ENCODE data around the gene MLH1.

The MLH1 gene

DNA sequence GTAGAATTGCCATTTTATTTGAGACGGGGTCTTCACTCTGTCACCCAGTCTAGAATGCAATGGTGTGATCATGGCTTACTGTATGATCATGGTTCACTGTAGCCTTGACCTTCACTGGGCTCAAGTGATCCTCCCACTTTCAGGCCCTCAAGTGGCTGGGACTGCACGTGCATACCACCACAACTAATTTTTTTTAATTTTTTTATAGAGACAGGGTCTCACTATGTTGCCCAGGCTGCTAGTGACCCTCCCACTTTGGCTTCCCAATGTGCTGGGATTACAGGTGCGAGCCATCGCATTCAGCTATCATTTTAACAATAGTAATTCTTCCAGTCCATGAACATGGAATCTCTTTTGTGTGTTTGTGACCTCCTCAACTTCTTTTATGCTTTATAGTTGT lies 12.3 kb upstream of the MLH1 start:
- DNase-seq: no peak

DNA sequence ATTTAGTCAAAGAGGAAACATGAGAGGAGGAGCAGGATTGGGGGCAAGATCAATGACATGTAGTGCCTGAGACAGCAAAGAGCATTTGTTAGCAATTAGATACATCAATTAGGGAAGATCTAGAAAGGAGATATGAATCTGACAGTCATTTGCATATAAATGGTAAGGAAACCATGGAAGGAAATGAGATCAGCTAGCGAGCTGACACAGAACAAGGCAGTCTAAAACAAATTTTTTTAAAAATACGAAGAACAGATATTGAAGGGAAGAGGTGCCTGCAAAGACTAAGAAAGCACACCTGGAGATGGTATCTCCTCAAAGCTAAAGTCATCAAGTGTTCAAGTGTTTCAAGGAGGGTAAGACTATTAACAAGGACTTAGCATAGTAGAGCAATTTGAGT lies 5.0 kb upstream of the MLH1 start:
- DNase-seq: no peak

DNA sequence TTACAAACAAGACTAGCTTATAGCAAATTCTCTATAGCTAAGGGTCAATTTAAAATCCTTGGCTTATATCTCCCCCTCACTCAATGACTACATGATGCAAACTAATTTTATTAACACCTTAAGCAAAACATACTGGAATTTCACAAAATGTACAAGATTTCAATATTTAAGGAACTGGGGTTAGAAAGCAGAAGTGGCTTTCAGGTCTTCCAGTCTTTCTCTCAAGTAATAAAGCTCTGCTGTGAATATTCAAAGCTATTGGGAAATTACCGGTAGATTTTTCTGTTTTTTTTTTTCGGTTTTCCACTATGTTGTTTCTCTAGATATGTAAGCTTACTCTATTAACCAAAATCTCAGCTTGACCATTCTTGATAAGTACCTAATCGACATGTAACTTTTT lies 4.3 kb upstream of the MLH1 start:
- peak; percentile 31 for DNase-seq

DNA sequence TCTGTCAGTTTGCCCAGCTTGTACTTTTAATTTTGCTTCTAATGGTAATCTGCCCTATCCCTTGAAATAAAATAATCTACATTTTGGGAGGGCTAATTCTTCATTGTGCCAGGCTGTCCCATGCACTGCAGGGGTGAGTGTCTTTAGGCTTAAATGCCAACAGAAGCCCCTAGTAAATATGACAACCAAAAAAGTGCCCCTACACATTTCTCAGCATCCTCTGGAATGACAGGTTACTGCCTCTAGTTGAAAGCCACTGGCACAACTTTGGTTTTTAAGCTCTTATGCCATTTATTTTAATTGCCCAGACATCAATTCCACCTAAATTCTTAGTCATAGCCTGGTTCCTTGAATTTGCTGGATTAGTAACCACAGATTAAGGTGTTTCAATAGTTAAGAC lies 3.8 kb upstream of the MLH1 start:
- DNase-seq: no peak

DNA sequence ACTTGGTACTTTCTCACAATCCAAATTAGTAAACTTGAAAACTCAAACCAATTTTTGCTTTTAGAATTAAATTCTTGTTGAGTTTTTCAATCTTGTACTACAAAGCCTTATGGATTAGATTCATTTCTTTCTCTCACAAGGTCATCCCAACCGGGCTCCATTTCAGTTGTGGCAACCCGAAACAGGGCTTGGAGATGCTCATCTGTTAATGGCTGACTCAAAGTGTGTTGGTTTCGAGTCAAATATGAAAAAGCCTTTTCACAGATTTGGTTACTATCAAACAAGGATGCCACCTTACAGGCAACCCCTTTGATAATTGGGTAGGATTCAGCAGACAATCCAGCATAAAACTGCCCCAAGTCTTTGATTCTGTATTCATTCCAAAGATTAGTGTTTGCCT lies 2.2 kb upstream of the MLH1 start:
- no peak for DNase-seq

DNA sequence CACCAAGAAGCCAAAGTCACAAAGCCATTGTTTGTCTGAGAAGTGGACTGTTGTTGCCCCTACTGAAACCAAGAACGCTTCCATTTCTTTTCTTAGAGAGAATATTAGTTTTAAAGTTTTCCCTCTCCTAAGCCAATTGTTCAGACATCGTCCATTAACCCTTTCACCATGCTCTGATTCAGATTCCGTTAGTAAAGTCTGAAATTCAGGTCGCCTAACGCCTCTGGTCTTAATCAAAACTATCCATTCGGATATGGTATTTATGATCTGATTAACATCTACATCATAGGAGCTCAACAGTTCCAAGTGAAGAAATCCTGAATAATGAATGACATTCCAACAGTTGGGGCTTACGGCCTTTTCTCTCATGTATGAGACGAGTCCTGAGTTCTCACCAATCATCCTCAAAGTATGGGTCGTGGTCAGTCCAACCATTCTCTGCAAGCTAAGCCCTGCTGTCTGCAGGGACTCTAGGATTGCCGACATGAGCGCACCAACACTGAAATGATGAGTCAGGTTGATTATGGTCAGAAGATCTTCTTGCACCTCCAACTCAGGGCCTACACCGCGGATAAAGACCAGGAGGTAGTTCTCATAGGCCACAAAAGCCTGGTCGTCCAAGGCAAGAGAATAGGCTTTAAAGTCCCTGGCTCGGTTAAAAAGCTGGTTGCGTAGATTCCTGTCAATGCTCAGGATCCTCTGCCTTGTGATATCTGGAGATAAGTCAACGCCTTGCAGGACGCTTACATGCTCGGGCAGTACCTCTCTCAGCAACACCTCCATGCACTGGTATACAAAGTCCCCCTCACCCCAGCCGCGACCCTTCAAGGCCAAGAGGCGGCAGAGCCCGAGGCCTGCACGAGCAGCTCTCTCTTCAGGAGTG lies 1.2 kb upstream of the MLH1 start:
- DNase-seq: peak; percentile 65

DNA sequence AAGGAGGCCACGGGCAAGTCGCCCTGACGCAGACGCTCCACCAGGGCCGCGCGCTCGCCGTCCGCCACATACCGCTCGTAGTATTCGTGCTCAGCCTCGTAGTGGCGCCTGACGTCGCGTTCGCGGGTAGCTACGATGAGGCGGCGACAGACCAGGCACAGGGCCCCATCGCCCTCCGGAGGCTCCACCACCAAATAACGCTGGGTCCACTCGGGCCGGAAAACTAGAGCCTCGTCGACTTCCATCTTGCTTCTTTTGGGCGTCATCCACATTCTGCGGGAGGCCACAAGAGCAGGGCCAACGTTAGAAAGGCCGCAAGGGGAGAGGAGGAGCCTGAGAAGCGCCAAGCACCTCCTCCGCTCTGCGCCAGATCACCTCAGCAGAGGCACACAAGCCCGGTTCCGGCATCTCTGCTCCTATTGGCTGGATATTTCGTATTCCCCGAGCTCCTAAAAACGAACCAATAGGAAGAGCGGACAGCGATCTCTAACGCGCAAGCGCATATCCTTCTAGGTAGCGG lies 452 bp upstream of the MLH1 start, which contains the start of gene EPM2AIP1:
Gene EPM2AIP1, minus strand, starts transcription at position 326 of the 520 bp plus-strand sequence. Its CDS starts 54 bp downstream, at position 272.
- peak; percentile 100 for DNase-seq

DNA sequence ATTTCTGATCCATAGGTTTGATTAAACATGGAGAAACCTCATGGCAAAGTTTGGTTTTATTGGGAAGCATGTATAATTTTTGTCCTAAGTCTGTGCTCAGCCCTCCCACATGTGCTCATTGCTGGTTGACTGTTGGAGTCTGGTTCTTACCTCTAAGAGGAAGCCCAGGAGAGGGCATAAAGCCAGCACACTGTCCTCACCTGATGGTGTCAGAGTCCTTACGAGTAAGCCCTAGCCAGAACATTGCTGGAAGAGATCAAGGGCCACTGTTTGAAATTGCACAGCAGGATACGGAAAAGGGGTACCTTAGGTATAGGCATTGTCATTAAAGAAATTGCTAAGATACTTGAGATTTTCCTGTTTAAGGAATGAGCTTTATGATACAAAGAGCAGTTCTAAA lies 21.3 kb downstream of the MLH1 start:
- no peak for DNase-seq

DNA sequence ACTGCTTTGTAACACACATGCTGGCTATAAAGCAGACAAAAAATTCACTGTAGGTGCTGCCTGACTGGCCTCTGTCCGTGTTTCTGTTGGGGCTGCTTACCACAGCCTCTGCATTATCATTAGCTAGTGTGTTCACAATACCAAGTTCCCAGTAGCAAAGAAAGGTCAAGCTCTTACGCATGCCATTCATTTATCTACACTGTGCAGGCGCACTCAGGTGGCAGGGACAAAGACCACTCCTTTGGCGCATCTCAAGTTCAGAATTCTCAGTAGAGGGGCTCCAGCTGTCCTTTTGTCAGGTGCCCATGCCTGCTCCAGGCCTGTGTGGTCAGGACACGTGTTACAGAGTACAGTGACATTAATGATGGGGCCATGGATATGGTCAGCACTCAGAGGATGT lies 22.3 kb downstream of the MLH1 start:
- no peak for DNase-seq

DNA sequence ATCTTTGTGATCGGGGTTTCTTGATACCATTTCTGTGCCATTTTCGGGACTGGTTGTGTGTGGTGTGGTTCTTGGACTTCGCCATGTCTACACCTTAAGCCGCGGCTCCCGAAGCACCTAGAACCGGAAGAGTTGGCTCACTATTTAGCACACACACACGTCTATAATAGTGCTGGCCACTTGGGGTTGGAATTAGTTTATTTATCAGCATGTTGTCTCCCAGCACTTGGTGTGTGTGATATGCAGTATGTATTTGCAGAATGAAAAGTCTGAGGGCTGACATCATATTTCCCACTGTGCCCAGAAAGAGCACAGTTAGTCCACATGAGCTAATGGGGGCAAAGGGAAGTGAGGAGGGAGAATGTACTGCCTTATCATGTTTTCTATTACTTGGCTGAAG lies 23.6 kb downstream of the MLH1 start:
- no peak for DNase-seq

DNA sequence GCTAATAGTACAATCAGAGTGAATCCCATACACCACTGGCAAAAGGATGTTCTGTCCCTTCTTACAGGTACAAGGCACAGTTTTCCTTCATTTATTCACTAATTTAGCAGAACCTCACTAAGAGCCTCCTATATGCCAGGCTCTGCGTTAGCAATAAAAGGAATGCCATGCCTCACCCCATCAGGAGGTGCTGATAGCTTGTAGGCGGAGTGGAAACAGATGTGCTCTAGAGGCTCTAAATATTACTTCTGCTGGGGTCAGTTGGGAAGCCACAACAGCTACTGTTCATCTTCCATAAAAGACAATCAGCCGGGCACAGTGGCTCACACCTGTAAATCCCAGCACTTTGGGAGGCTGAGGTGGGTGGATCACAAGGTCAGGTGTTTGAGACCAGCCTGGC lies 24.4 kb downstream of the MLH1 start:
- no peak for DNase-seq

DNA sequence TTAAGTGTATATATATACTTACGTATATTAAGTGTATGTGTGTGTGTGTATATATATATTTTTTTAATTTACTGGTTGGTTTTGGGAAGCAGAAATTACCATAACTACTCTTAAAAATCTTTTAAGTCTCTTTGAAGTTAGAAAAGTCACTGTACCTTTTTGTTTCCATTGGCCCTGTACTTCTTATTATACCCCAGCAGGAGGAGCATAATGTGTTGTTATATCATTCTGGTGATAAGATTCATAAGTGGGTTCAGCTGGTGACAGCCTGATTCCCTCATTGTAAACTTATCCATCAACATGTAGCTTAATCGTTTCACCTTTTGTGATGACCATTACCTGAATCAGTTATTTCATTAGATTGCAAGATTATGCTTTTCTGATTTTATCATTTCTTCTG lies 30.8 kb downstream of the MLH1 start:
- DNase-seq: peak; percentile 80

DNA sequence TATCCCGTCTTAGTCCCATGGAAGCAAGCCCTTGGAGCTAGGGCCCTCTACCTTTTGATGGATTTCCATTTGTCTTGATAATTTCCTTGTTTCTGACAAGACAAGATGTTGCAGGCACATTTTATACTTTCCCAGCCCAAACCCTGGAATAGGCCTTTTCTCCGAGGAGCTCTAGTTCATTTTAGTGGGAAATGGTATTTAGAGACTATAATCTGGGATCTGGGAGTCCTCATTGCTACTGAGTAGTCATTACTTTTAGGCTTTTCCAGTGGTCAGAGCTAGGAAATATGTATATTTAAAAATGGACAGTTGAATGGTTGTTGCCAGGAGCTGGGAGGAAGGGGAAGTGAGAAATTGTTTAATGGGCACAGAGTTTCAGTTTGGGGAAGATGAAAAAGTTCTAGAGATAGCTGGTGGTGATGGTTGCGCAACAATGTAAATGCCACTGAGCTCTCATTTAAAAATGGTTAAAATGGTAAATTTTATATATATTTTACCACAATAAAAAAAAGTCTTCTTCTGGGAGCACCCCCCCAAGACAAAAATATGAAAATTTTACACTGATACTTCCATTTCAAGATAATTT lies 31.6 kb downstream of the MLH1 start:
- peak; percentile 74 for DNase-seq

DNA sequence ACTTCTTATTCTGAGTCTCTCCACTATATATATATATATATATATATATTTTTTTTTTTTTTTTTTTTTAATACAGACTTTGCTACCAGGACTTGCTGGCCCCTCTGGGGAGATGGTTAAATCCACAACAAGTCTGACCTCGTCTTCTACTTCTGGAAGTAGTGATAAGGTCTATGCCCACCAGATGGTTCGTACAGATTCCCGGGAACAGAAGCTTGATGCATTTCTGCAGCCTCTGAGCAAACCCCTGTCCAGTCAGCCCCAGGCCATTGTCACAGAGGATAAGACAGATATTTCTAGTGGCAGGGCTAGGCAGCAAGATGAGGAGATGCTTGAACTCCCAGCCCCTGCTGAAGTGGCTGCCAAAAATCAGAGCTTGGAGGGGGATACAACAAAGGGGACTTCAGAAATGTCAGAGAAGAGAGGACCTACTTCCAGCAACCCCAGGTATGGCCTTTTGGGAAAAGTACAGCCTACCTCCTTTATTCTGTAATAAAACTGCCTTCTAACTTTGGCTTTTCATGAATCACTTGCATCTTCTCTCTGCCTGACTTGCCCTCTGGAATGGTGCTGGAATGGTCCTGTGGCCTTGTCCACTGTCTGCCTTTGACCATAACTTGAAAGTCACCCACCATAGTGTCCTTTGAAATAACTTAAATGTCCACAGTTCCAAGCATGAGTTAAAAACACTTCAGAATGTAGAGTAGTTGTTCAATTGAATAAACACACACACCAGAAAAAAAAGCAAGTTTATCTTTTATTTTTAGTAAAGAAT lies 32.4 kb downstream of the MLH1 start:
- peak; percentile 63 for DNase-seq

DNA sequence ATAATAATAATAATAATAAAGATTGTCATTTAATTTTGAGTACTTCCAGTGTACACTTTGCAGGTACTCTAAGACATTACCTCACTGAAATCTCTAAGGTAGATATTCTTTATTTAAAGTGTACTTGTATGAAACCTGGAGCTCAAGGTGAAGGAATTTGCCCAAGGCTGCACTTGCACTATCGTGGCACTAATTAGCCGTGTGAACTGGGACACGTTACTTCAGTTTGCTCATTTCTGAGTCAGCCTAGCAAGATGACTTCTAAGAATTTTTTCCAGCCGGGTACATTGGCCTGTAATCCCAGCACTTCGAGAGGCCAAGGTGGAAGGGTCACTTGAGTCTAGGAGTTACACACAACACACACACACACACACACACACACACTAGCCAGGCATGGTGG lies 33.5 kb downstream of the MLH1 start:
- DNase-seq: no peak

DNA sequence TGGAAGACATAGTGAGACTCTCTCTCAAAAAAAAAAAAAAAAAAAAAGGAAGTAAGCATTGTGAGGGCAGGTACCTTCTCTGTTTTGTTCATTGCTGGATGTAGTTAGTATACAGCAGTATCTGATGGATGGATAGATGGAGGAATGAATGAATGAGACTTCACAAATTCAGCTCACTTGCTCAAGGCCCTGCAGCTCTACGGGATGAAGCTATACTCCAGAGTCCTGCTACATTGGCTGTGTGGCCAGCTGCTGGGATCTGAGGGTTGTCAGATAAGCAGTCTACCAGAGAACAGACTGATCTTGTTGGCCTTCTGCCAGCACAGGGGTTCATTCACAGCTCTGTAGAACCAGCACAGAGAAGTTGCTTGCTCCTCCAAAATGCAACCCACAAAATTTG lies 35.0 kb downstream of the MLH1 start:
- DNase-seq: peak; percentile 97

DNA sequence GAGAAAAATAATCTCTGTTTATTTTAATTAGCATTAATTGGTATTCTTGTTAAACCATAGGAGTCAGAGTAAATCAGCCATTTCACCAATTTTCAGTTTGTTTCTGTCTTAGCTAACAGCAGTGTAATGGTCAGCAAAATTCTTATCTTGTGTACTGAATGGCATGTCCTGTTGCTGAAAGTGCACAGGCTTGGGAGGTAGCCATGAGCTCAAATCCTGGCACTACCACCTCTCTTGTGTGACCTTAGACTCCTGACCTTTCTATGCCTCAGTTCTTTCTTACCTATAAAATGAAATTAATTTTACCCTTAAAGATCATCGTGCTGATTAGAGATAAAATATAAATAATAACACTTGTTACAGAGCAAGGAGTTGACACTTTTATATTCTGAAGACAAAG lies 35.8 kb downstream of the MLH1 start:
- no peak for DNase-seq

DNA sequence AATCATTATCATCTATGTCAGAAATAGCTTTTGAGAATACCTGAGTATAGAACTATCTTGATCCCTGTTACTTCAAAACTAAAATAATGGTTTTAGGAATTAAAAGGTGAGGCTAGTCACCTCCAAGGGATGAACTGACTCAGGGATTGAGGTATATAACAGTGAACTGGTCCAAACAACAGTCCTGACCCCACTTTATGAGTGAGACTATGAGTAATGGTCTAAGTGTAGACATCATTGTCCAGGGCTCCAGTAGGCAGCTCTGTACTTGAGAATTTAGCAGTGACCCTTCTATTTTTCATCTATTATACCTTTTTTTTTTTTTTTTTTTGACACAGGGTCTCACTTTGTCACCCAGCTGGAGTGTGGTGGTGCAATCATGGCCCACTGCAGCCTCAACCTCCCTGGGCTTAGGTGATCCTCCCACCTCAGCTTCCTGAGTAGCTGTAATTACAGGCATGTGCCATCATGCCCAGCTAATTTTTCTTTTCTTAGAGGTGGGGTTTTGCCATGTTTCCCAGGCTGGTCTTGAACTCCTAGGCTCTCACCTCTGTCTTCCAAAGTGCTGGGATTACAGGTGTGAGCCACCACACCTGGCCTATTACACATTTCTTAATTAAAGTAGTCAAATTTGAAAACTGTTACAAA lies 36.3 kb downstream of the MLH1 start:
- DNase-seq: no peak

DNA sequence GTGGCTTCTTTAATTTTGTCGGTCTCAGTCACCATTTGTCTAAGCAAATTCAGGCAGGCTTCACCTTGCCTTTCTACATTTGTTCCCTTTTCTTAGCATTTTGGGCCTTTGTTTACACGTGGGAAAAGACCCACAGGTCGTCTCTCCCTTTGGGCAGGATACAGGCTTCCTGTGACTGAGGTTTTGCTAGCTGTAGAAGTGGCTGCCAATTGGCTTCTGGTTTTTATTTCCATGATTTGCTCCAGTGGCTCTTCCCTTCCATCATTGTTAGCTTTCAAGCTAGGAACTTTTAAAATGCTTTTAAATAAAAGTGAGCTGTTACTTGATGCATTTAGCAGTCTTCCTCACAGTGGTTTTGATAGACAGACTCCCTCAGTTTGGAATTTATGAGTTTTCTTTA lies 37.3 kb downstream of the MLH1 start:
- DNase-seq: no peak

DNA sequence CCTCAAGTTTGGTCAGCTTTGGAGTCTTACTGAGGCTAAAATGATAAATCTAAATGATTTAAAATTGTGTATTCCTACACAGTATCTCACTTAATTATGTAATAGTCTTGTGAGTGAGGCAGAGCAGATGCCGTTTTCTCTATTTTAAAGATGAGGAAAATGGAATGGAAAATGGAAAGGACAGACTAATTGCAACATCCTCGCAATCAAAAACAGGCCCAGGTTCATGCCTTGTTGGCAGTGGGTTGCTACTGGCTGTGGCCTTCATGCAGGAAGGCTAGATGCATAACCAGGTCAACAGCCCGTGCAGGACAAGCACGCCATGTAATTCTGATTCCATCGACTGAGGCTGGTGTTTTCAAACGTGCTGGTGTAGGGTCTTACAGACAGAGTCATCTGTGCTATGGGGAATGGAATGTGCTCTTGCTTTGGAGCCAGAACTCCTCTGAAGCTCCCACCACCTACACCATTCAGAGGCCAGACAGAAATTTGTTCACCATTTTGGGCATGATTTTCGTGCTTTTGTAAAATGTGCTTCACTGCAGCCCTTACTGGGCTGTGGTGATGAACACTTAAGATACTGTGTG lies 37.9 kb downstream of the MLH1 start:
- no peak for DNase-seq

DNA sequence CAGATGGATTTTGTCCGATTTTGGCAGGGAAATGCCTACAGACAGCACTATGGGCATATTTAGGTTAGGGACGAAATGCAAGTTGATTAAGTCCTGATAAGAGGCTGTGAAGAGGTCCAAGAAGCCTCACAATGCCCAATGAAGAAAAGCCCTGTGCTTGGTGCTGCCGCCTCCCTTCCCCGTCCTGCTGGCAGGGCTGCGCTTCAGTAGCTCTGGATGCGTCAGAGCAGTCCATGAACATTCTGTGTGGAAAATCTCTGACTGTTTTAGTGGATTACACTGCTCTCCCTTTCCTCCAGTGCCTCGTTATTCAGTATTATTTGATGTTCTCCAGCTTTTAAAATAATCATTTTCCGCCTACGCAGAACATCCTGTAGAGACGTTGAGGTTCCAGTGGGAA lies 39.6 kb downstream of the MLH1 start:
- no peak for DNase-seq

DNA sequence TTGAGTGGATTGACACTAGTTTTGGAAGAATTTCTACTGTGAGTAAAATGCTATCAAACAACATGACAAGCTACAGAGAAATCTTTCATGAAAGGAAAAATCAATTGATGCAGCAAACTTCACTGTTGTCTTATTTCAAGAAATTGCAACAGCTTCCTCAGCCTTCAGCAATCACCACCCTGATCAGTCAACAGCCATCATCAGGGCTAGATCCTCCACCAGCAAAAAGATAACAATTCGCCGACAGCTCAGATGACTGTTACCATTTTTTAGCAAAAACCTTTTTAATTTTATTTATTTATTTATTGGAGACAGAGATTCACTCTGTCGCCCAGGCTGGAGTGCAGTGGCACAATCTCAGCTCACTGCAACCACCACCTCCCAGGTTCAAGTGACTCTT lies 44.0 kb downstream of the MLH1 start:
- no peak for DNase-seq
